SH-SY5Y (cell line): ENCODE measurements around the gene OR2S2.

ENCODE experiments used
- GATA2 ChIP-seq: IDR thresholded peaks from 2 replicates; pipeline ENCODE4 v1.6.1; 2011; ENCODE audit warnings: mild to moderate bottlenecking, low read depth, low read length
- GATA3 ChIP-seq: IDR thresholded peaks from 2 replicates; pipeline ENCODE4 v1.6.1; 2011; ENCODE audit warnings: low read depth, mild to moderate bottlenecking, low read length, moderate library complexity

Gene OR2S2

DNA sequence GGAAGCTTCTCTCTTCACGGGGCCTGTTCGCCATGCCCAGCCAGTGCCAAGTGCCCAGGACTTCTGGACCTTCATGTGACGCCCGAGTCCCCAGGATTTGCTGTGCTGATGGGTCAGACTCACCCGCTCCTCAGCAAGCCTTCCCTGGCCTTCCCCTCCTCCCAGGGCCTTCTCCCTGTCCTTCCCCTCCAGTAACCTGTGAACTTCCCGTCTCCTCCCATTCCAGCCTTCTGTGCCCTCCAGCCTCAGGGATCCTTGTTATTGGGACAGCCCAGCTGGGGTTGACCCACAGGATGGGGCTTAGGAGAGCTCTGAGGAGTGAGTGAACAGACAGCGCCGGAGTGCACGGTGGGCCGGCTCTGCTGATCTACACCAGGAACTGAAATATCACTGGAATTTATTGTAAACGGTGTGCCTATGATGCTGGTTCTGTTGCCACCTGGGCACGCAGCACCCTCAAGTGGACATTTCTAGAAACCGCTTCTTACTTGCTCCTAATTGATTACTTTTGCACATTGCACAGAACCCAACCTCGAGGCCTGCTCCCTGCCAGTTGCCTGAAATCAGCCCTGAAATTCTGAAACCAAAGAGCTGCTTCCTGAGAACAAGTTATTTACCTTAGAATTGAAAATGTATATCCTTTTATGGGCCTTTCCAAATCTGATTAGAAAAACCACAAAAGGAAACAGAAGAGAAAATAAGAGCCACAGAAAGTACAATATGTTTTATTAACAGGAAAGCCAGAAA is 47.2 kb downstream of the OR2S2 start:
- TF ChIP-seq GATA3: no peak
- no peak for TF ChIP-seq GATA2

DNA sequence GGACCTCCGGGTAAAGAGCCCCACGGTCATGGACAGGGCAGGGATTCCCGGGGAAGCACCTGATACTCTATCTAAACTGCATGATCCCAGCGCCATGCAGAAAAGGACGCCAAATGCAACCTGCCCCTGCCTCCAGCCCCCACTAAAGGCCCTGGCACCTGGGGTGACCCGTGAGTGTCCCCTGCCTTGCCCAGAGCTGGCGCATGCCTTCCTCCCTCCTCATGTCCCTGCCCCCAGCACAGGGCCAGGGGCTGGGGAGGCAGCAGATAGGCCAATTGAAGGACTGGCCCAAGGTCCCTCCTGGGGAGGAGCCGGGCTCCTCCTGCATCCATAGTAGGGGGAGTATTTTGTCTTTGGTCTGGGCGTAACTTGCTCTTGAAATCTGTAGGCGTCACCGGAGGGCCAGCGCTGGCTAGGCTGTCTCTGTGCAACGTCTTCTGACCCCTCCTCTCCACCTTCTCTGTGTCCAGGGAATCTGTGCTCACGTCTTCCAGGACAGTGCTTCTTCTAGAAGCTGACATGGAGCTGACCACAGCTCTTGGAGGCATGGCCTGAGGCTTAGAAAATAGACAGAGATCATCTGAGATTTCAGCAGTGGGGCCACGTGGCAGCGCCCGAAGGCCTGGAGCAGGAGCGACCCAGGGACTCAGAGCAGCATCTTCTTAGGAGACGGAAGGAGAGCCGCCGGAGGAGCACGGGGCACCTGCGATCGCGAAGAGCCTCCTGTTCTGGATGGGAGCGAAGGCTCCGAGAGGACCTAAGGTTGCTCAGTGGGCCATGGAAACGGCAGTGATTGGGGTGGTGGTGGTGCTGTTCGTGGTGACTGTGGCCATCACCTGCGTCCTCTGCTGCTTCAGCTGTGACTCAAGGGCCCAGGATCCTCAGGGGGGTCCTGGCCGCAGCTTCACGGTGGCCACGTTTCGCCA is 48.0 kb downstream of the OR2S2 start:
- TF ChIP-seq GATA3 (no peak), GATA2 (no peak)

DNA sequence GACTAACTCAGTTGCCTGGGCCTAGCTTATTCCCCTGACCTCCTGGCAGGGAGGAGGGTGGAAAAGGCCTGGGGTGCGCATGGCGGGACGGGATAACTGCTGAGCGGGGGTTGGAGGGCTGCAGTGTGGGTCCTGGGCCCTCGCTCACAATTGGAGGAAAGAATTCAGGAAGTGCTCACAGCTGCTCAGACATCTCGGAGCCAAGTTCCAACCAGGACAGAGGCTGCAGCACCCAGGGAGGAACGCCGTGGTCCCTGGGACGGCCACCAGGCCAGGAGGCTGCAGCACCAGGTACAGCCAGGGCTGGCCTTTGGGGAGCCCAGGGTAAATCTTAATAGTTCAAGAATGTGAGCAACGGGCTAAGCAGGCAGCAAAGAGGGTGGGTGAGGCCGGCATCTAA is 48.7 kb downstream of the OR2S2 start, which contains the start of gene SPAAR:
TSS of gene SPAAR (plus strand) at position 217 of the 400 bp plus-strand sequence. CDS start 974 bp downstream, outside the sequence.
- TF ChIP-seq GATA2 (no peak), GATA3 (no peak)

DNA sequence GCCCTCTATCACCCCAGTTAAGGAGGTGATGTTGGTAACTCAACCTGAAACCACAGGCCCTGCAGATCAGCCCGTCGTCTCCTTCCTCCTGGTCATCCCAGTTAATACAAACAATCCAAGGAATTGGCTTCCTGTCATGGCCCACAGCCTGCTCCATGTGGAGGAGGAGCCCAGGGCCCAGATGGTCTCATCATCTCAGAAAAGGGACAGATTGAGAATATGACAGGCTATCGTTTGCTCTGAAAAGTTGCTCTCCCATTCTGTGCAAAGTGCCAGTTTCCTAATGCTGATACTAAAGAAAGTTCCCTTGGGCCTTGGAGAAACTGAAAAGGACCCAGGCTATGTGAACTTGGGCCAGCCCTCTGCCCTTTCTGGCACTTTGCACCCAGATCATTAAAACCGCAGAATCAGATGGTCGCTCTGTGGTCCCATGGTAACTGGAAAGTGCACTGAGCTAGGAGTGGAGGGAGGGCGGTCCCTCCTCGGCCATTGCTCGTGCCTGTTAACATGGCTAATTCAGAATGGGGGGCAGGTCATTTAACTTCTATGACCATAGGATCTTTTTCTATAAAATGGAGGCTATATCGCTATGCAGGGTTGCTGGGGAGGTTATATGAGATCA is 49.3 kb downstream of the OR2S2 start:
- no peak for TF ChIP-seq GATA2
- TF ChIP-seq GATA3: no peak

DNA sequence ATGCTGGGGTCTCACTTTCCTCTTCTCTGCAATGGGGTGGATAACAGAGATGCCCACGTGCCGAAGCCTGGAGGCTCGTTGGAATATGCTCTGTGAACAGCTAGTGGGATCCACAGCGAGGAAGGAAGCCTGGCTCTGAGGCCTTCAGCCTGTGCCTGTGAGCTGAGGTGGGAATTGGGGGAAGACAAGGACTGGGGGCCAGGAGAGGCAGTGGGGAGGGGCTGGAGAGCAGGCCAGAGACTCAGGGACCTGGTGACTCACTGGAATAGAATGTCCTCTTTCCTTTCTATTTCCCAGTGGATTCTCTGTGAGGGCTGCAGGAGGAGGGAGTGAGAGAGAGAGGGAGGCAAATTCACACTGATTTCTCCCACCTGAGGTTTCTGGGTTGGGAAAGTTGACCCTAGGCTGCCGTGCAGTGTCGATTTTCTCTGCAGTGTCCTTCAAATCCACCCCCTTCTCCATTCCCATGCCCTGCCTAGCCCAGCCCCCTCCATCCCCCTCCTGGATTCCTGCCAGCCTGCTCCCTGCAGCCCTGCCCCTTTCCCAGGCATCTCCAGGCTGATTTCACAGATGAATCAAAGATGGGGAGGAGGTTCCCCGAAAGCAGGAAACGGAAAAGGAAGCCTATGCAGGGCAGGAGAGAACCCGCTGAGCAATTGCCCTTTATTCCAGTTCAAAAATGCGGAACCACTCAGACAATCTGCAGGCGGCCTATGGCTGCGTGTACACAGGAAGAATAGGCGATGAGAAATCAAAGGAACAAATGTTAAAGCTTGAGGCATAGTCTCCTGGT is 50.0 kb downstream of the OR2S2 start:
- TF ChIP-seq GATA2: no peak
- no peak for TF ChIP-seq GATA3
